Activated CD8-positive, alpha-beta memory T cell treated with anti-CD3 and anti-CD28 coated beads, Interleukin-2, amount 50 U/mL, for 1 hour (primary cell): ENCODE measurements around the gene PPL.
A peak's percentile ranks its signal among the peaks of the same experiment; 100 is the strongest.
"Not testable (repeated sequence)": the region's sequence is repeated elsewhere in the genome, so short reads cannot be mapped to it uniquely, and the experiment has no call there.

ENCODE experiments used
- DNase-seq: peaks from one replicate; pipeline ENCODE4 v3.0.0-alpha.2; 2020; ENCODE audit errors: extremely low read depth

PPL gene

DNA sequence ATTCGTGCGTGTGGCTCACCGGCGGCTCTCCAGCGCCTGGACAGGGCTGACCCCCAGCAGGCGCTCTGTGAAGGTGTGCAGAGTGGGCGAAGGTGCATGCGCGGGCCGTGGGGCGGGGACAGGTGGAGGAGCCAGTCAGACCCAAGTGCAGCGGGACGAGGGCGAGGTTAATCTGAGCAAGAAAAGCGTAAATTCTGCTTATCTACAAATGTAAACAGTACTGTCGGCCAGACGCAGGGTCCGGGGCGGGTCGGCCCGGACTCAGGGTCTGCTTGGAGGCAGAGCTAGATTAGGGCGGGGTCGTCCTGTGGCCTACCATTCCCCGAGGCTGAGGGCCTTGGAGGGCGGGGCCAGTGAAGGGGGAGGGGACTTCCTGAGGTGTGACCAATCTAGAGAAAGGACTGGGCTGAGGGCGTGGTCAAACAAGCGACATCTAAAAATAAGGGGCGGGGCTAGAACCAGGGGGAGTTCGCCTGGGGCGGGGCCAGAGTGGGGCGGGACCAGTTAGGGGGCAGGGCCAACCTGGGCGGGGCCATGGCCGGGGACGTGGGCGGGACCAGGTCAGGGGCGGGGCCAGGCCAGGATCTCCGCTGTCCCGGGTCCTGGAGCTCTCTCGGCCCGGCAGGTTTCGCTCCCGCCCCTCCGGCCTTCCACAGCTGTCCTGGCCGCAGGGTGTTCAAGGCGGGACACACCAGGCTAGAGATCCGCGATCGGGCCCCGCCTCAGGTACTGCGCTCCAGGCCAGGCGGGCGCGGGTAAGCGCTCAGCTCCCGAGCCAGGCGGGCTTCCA, 21.0 kb upstream of the PPL start, which contains the start of gene SEC14L5:
SEC14L5 (plus strand) TSS at position 611 of the 790 bp plus-strand sequence. CDS start 994 bp downstream, outside the sequence.
- DNase-seq = peak; percentile 84

DNA sequence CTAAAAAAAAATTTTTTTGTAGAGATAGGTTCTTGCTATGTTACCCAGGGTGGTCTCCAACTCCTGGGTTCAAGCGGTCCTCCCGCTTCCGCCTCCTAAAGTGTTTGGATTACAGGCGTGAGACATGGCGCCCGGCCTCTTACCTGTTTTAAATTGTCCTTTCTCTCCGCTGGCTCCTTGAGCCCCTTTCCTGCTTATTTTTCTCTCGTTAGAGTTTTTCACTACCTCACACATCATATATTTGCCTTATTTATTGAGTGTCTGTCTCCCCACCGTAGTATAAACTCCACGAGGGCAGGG, 20.4 kb upstream of the PPL start:
- DNase-seq = no peak

DNA sequence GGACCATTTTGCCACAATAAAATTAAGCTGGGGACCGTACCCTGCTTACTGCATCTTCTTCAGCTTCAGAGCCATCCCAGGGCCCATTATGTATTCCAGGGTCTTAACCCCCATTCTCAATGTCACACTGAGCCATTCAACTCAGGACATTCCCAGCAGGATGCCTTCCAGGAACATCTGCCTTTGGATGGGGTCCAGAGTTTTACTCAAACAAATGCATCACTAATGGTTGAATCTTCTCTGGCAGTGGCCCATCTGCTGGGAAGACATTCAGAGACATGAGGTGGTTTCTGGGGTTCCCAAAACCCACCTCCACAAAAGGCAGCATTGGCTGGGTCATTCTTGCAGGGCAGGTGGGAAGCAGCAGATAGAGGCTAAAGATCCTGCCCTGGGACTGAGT, 17.8 kb upstream of the PPL start:
- DNase-seq = no peak

DNA sequence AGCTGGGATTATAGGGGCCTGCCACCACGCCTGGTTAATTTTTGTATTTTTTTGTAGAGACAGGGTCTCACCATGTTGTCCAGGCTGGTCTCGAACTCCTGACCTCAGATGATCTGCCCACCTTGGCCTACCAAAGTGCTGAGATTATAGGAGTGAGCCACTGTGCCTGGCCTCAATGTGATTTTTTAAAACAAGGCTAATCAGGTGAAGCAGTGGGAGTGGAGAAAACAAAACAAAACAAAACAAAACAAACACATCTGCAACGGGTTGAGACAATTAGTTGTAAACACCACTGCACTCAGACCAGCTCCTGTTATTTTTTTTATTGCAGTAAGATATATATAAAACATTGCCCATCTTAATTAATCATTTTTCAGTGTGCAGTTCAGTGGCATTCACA, 14.6 kb upstream of the PPL start:
- not testable (repeated sequence) for DNase-seq

DNA sequence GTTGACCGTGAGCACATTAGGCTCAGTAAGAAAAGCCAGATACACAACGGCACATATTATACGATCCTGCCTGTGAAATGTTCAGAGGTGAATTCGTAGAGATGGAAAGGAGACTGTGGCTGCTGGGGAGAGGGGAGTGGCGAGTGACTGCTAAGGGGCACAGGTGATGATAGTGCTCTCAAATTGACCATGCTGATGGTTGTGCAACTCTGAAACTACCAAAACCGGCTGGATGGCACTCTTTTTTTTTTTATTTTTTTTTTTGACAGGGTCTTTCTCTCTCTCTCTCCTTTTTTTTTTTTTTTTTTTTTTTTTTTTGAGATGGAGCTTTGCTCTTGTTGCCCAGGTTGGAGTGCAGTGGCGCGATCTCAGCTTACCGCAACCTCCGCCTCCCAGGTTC, 13.0 kb upstream of the PPL start:
- DNase-seq = no peak

DNA sequence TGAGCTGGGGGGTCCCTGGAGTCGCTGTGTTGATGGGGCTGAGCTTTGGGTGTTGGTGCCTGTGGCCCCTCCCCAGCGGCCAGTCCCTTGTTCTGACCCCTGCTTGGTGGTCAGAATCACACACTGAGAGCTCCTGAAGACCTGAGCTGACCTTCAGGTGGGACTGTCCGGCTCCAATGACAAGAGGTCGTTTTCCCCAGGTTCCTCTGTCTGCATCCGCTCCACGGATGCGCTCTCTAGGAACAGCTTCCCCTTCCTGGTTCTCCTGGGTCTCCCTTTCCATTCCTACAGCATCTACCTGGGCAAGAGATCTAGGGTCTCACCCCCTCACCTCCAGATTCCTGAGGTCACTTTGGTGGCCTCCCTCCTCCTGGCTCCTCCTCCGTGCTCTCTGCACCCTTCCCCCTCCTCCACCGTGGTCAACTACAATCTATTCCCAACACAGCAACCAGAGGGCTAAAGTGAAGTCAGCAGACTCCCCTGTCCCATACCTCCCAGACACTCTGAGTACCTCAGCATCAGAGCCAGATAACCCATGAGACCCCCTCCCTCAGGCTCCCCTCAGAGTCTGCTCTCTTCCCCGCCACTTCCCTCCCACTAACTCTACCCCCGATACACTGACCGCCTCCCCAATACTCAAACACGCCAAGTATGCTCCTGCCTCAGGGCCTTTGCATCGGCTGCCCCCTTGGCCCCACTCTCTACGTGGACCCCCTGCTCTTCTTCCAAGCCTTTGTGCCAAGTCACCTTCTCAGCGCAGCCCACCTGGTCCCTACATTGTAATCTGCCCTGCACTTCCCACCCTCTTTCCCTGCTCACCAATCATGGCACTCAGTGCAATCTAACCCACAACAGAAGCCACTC, 12.2 kb upstream of the PPL start:
- no peak for DNase-seq

DNA sequence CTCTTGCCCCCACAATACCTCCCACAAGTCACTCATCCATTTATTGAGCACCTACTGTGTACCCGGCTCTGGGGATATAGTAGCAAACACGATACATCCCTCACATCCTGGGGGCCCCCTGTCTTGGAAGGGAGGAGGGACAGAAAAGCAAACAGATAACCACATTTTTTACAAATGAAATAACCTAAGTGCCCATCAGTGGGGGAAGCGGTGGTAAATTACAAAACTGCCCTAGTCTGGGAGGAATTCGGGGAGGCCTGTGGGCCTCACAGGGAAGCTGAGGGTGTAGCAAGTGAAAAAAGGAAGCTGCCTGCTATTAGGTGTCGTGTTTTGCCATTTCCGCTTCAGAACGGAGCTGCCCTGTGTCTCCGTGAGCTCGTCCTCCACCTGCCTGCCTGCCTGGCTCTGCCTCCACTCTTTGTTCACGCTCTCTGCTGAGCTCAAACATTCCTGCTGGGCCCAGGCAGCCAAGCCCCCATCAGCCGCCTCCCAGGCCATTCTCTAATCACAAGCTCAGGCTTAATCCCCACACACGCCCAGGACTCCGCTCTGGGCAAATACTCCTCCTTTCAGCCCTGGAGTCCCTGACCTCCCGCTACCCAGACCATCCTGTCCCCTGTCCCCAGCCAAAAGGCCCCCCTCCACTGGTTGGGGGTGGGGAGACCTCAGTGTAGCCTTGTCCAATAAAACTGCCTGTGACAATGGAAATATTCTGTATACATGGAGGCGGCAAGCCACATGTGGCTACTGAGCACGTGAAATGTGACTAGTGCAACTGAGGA, 11.0 kb upstream of the PPL start:
- DNase-seq = no peak

DNA sequence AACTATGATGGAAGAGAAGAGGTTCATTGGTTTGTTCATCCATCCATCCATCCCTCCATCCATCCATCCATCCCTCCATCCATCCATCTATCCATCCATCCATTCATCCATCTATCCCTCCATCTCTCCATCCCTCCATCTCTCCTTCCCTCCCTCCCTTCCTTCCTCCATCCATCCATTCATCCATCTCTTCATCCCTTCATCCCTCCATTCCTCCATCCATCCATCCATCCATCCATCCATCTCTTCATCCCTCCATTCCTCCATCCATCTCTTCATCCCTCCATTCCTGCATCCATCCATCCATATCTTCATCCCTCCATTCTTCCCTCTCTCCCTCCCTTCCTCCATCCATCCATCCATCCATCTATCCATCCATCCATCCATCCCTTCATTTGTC, 10.0 kb upstream of the PPL start:
- DNase-seq = no peak

DNA sequence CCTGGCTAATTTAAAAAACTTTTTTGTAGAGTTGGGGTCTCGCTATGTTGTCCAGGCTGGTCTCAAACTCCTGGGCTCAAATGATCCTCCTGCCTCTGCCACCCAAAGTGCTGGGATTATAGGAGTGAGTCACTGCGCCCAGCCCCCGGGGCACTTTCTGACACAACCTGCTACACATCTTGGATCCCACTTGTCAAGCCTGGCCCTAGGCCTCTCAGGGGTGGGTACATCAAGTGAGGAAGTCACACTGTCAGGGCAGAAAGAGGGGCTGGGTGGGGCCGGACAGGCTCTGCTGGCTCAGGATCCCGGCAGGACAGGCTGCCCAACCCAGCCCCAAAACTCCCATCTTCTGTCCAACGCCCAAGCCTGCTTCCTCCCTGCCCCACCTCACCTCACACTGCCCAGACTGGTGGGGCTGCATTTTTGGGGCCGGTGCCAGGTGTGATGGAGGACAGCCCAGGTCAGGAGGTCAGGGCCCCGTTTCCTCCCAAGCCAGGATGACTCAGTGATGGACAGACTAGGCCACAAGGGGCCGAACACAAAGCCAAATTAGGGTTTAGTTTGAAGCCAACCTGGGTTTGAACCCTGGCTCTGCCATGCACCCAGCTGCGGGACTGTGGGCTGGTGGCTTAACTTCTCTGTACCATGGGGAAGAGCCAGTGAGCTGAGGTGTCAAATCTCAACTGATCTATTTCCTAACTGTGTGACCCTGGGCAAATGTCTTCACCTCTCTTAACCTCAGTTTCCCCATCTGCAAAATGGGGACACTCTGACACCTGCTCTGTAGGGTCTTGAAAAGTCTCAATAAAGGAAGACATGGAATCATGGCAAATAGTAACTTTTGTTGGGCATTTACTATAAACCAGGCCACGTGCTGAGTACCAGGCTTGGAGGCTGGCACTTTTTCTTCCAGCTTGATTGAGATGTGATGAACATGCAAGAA, 8.9 kb upstream of the PPL start:
- no peak for DNase-seq

DNA sequence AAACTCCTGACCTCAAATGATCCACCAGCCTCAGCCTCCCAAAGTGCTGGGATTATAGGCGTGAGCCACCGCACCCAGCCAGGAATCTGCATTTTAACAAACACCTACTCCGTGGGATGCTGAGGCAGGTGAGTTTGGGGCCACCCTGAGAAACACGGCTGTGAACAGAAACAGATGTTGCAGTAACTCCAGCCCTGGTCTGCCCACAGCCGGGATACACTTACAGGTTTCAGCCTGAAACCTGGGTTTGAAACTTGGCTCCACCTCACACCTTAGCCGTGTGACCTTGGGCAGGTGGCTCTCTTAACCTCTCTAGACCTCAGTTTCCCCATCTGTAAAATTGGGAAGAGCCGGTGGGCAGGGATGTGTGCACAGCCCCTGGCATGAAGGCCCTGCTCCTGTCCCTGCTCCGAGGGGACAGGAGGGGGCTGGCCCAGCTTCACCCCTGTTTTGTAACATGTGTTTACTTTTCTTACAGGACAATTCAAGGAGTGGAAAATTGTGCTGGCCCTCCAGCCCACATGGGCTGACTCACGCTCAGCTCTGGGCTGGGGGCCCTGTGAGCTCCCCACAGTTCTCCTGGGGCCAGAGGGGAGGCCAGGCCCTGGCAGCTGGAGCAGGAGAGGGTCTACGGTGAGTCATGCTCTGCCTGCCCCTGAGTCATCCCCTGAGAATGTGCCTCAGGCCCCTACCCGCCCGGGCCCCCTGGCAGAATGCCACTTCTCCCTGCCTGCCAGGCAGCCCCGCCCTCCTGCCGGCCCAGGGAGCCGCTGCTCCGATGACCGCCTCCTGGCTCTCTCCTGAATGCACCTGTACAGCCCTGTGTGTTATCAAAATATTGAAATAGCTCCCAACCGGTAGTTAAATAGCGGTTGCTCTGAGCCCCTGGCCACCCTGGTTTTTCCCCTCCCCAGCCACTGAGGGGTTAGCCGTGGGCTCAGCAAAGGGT, 7.7 kb upstream of the PPL start:
- DNase-seq = no peak

DNA sequence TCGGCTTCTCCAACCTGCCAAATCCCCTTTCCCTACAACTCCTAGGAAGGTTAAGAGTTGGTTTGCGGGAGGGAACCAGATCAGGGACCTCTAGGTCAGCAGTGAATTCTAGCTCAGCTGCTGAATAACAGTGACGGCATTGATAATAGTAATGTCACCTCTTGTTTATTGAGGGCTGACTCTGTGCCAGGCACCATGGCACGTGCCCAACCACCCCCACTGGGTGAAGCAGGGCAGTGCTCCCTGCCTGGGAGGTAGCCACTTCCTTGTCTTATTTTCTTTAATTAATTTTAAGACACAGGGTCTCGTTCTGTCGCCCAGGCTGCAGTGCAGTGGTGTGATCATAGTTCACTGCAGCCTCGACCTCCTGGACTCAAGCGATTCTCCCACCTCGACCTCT, 5.5 kb upstream of the PPL start:
- DNase-seq = no peak

DNA sequence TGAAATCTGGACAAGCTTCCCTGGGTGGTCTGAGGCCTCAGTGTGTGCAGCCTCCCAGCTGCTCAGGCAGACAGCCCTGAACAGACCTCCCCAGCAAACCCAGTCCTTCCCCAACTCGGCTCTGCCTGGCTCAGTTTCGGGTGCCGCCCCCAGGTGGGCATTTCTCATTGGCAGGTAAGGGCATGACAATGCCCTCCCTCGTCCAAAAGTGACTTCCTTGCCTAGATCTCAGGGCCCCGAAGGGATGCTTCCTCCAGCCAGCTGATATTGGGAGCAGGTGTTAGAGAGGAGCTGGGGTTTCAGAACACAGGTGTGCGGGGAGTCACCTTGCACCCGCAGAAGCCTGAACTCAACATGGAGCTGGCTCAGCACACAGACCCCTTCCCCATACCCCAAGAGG, 3.8 kb upstream of the PPL start:
- DNase-seq = no peak

DNA sequence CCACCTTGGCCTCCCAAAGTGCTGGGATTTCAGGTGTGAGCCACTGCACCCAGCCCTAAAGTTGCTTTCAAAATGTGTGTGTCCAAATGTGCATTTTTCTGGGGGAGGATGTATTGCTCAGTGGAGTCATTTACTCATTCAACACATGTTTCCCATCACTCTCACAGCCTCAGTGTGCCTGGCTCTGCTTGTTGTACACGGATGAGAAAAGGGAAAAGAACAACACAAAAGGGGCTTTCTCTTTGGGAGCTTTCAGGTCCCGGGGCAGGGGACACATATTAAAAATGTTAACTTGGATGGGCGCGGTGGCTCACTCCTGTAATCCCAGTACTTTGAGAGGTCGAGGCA, 1.7 kb upstream of the PPL start:
- DNase-seq = no peak

DNA sequence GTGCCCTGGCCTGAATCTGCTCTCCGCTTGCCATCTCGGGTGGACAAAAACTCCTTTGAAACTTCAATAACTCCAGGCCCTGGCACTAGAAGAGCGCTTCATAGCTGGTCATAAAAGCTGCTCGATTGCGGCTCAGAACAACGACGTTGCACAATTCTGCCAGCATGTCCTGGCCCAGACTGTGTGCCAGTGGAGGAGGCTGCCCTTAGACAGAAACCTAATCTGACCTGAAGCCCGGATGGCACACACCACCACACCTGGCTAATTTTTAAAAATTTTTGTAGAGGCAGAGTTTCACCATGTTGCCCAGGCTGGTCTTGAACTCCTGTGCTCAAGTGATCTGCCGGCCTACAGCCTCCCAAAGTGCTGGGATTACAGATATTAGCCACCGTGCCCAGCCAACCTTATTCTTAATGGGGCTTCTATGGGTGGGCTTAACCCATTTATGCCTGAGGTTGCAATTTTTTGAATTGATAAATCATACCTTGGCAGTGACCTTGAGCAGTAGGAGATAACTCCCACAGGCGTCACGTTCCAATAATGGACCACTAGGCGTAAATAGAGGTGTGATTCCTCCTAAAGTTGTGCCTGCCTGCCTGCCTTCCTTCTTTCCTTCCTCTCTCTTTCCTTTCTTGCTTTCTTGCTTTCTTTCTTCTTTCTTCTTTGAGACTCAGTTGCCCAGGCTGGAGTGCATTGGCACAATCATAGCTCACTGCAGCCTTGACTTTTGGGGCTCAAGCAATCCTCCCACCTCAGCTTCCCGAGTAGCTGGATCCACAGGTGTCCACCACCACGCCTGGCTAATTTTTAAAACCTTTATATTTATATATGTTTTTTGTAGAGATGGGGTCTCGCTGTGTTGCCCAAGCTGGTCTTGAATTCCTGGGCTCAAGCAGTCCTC, 1.1 kb upstream of the PPL start:
- no peak for DNase-seq

DNA sequence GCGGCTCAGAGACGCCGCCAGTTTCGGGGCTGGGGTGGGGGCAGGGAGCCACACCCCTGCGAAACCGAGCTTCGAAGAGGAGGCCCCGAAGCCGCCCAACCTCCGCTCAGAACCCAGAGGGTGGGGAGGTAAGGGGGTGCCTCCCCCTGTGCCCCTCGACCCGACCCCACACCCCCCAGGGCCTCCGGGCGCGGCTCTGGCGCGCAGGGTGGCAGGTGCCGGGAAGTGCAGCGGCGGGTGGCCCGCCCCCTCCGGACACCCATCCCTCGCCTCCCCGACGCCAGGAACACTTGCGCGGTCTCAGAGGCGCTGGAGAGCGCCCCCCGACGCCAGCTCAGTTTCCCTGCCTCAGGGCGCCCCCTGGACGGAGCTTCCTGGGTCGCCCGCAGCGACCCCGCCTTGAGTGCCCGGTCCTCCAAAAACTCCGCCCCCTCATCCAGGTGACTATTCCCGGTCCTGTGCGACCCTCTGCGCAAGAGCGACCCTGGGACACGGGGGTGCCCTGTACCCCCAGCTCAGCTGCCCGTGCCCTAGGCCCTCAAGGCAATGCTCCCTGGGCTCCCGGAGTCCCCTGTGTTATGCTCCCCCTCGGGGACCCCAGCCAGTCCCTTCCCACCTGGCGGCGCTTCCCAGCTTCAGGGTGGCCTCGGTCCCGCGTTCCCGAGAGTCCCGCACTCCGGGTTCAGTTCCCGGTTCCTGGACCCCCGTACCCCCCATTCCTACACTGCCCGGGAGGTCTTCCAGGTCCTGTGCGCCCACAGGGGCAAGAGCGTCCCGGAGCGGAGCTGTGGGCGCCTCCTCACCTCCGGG, 562 bp downstream of the PPL start:
- no peak for DNase-seq

DNA sequence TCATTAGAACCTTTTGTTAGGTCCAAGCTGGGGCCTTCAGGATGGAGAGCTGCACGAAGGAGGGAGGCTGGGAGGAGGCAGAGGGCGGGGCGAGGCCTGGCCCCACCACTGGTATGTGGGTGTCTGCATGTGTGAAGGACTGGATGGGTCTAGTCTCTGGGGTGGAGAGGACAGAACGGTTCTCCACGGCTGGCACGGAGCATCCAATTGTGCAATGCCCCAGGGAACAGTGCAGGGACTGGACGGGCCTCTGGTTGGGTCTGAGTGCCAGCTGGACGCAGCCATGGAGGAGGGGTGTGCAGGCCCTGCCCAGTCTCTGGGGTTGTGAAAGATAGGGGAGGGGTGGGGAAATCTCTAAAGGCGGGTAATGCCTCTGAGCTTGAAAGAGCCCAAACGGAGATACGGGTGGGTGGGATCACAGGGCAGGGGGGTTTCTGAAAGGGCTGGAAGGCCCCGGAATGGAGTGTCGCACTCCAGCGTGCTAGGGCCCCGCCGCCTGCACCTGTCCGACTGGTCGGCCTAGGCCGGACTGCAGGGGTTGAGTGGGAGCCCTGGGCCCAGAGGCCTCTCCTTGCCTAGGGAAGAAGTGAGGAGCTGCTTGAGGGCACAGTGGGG, 1.6 kb downstream of the PPL start:
- DNase-seq = no peak

DNA sequence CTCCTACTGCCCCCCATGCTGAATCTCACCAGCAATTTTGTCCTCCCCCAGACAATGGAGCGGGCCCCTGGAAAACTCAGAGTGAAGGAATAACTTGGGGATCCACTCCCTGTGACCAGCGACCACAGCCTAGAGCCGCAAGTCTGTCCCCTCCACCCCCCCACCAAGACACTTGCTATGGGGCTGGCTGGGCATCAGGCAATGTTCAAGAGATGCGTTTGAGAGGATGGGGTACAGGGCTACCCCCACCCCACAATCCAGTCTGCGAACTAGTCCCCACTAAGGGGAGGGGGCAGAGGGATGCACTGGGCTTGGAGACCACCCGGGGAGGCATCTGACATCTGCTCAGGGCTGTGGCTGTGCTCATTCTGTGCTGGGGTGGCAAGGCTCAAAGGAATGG, 2.4 kb downstream of the PPL start:
- no peak for DNase-seq

DNA sequence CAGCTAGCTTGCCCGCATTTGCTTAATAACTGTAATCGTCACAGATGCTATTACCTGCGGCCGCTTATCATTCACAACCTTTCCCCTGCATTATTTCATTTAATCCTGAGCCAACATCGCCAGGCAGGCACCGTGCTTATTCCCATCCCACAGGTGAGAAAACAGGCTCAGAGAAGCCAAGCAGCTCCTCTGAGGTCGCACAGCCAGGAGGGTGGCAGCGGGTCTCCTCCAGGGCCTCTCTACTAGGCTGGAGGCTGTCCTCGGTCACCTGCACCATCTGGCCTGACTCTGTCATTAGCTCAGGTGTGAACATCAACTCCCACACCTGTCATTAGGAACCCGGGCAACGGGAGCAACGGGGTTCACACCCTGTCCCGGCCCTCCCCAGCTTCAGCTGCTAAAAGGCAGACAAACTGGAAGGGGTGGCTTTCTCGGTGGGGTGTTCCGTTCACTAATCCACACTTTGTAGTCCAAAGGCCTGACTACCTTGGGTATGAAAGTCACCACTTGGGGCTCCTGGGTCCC, 3.0 kb downstream of the PPL start:
- no peak for DNase-seq
